Esophagus mucosa (tissue), 1 donor: ENCODE results near the gene DHRS1. TPM values are rescaled to one million over a fixed set of nuclear protein-coding genes. Genes with fewer than 3 reads are reported as not detected.

ENCODE experiments used
- ATAC-seq: fragments of 200-7000 bp; cut with Tn5 transposase; one replicate; pipeline ENCODE4 v1.9.1; 2020
- total RNA-seq: library from RNA; stranded (reverse); gene quantifications from one replicate; pipeline ENCODE4 v1.2.4, GENCODE V29; 2023
- donor health status: DM: yes; HTN: yes; CAD: no.

The DHRS1 gene
- total RNA-seq, 1 donor from 2014 or later = 110 TPM

DNA sequence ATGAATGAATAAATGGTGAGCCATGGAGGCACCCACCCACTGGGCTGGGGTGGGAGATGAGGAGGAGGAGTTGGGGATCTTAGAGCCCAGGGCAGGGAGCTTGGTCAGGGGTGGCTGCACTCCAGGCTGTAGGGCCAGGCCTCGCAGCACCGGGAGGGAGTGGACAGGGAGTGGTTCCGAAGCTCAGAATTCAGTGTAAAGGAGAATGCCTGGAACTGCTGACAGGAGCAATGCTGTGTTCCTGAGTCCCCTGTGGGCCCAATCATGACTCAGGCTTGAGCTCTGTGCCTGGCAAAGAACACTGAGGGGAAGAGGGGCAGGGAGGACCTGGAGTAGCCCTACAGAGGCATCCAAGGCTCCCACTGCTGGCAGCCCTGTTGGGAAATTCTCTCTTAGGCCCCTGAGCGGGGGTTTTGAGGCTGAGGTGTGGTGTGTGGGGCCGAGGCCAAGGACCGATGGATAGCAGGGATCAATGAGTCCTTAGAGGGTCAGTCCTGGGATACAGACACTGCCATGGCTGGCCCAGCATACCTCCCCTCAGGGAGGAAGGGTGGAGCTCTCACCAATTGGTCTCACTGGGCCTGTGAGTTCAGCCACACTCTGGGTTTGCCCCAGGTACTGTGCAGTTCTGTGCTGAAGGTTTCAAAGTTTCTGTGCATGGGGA is 18.7 kb downstream of the DHRS1 start:
- ATAC-seq = peak; percentile 60

DNA sequence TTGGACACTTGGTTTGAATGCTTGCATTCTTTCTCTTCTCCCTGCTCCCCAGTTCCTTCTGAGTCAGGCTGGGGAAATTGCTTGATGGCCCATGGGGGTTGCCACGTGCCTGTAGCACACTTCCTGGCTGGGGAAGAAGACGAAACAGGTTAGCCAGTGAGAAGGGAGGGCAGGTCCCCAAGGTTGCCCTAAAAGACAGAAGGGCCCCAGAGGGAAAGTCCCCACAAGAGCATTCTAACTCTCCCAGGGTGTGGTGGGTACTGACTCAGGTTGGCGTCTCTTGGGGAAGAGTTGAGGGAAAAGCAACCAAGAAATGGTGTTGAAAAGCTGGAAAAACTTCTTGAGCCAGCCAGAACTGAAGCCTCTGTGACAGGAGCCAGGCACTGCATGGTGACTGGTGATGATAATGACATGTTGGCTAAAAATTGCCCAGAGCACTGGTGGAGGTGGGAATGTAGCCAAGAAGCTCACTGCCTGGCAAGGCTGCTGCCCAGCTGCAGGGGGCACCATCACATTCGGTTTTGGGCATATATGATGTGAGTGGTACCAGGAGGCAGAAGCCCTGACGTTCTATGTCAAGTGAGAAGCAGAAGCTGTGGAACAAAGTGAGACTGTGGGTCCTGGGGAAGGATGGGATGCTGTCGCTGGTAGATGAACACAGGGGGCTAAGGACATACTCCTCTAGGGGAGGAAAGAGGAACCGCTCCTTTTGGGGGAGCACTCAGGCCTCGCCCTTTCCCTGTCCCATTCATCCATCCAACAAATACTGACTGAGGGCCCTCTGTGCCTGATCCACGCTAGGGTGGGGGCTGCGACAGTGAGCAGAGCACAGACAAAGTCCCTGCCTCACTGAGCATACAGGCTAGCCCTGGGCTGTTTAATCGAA is 20.0 kb downstream of the DHRS1 start:
- peak; percentile 87 for ATAC-seq

DNA sequence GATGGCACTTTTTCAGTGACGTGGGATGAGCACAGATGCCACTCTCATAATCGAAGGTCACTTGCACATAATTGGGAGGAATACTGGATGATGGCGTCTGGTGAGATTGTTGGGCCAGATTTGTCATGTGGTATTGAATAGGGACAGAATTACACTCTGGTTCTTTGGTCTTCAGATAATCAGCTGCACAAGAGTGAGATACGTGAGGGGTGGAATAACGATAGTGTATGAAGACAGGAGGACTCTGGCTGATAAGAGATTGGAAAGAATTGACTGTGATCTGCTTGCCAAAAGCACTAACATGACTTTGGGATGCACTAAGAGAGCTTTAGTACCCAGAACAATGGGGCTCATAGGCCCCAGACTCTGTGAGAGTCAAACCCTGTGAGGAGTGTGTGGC is 21.2 kb downstream of the DHRS1 start:
- ATAC-seq = no peak

DNA sequence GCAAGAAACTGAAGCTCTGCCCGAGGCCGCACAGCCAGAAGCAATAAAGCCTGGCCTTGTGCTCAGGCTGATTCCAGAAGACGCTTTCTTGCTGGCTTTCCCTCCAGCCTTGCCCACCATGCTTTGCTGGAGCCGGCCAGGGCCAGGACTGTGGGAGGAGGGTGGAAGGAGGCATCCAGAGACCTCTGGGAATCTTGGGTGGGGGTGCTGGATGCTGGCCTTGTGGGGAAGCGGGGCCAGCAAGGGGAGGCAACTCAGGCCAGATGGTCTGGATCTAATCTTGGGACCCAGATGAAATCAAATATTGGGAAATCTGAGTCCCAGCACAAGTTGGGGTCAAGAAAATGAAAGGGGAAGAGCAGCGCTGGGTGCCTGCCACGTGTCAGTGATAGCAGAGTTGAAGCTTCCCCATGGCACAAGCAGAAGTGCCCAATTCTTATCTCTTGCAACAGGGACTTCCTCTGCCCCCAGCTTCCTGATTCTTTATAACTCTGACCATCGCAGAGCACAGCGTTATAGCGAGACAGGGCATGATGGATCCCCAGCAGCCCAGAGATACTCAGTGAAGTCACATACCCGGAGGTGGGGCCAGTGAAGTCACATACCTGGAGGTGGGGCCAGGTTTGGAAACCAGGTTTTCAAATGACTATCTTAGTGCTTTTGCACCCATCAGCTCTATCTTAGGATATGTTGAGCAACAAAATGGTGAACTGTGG is 21.8 kb downstream of the DHRS1 start:
- no peak for ATAC-seq

DNA sequence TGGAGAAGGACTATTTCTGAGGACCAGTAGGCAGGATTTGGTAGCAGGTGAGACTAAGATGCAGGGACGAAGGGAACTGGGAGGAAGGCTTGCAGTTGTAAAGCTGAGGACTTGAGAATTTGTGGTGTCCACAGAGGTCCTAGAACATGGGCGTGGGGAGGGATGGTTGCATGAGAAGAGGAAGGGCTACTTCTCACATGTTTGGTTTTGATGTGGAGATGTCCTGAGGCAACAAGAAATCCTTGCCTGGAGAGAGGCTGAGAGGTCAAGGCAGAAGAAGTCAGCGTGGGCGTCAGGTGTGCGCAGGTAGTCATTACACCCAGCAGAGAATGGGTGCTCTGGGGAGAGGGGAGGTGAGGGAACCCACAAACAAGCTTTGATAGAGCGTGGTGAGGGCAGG is 22.5 kb downstream of the DHRS1 start:
- no peak for ATAC-seq

DNA sequence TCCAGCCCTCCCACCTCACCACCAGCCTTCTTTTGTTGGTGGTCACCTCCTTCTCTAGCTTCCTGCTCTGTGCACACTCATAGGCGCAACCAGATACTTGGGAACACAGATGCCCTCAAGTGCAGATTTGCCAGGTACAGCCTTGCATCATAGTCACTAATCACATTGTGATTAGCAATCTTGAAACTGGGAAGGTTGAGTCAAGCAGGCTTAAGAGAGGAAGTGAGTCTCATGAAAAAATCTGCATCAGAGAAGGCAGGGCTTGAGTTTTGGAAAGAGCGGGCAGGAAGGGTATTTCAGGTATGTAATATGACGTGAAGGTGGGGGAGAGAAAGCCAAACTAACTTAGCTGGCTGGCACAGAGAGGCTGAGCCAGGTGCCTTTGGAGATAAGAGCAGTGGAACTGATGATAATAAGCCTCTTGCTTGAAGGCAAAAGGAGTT is 25.5 kb downstream of the DHRS1 start:
- peak; percentile 73 for ATAC-seq

DNA sequence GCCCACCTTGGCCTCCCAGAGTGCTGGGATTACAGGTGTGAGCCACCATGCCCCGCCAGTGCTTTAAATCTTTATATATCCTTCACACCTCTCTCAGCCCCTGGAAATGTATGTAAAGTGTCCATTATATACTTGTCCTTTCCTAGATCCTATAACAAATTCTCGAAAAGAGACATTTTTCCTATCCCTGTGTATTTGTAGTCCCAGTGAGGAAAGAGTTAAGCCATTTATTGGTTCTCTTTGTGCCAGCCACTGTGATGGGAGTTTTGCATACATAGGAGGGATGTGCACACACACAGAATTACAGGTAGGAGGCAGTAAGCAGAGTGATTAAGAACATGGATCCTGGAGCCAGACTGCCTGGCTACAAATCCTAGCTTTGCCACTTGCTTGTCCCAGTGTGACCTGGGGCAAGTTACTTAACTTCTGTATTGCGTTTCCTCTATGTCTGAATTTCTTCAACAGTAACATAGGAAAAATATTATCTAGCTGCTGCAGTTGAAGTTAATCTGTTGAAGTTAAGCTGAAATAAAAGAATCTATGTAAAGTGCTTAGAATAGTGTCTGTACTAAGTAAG is 26.1 kb downstream of the DHRS1 start:
- ATAC-seq = peak; percentile 26

DNA sequence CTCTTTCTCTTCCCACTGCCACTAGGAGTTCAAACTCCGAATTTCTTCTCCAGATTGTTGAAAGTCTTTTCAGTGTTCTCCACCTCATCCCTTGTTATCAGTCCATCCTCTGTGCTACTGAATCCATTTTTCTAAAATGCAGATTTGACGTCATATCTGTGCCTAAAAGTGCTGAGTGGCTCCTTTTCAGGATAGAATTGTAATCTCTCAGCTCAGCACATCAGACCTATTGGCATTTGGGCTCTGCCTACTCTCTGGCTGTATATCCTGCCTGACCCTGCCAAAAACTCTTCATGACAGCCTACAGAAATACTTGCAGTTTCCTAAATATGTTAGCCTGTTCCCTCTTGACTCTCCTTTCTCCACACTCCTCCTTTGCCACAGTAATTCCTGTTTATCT is 27.1 kb downstream of the DHRS1 start:
- peak; percentile 11 for ATAC-seq

DNA sequence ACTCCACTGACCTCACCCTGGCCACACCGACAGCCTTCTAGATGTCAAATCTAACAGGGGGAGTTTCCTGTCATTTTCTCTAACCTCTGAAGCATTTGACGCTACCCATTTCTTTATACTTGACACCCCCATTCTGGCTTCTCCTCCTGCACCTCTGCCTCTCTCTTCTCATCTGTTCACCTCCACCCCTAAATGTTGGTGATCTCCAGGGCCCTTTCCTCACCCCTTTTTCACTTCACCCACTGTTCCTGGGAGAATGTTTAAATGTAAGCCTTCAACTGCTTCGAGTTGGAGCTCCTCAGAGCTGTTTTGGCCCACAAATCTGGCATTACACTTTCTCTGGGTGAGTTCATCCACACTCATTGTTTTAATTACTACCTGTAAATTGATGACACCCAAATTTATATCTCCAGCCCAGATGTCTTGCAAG is 27.7 kb downstream of the DHRS1 start:
- ATAC-seq = no peak

DNA sequence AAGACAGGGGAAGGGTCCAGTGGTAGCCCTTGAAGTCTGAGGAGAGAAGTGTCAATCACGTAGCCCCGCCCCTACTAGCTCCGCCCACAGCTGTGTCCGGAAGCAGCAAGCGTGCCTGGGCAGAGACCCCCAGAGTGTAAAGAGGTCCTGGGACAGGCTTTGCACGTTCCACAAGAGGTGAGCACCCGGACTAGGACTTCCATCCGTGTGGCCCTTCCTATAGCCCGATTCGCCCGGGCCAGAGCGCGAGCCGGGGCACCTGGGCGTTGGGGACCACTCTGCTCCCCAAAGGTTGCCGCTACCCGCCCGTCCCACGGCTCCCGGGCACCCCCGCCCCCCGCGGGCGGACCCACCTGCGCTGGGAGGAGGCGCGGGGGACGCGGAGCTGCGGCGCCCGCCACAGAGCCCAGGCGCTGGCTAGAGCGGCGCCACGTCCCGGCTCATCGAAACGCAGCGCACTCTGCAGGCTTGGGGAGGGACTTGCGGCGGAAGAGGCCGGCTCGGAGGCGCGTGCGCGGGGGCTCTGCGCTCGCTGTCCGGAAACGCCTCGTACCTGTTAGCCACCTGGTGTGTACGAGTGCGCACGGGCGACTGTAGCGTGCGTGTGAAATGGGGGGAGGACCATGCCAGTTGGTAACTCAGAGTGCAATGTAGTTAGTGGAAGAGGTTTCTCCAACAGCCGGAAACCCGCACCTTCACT is 28.3 kb downstream of the DHRS1 start, which contains the start of gene RABGGTA:
Gene RABGGTA (minus strand): TSS at position 464 of the 700 bp plus-strand sequence. CDS start 482 bp downstream, outside the sequence.
- peak; percentile 80 for ATAC-seq

DNA sequence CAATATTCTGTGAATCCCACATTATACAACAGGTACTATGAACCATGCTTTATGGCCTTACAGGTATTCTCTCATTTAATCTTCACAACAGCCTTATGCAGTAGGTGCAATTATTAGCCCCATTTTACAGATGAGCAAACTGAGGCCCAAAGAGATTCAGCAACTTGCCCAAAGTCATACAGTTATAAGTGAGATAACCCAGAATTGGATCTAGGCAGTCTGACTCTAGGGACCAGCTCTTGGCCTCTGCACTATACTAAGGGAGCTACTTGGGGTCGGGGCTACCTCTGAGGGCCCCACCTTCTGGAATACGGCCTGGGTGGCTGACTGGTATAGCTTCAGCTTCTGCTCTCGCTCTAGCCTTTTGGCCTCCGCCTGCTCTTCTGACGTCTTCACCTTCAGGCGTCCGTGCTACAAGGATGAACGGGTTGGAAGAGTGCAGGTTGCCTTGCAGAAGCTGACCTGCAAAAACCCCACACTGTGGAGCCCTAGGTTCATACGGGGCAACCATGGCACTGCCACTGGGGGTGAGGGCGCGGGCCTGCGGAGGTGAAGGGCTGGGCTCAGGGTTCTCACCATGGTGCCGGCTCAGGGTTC is 28.9 kb downstream of the DHRS1 start:
- ATAC-seq = no peak

DNA sequence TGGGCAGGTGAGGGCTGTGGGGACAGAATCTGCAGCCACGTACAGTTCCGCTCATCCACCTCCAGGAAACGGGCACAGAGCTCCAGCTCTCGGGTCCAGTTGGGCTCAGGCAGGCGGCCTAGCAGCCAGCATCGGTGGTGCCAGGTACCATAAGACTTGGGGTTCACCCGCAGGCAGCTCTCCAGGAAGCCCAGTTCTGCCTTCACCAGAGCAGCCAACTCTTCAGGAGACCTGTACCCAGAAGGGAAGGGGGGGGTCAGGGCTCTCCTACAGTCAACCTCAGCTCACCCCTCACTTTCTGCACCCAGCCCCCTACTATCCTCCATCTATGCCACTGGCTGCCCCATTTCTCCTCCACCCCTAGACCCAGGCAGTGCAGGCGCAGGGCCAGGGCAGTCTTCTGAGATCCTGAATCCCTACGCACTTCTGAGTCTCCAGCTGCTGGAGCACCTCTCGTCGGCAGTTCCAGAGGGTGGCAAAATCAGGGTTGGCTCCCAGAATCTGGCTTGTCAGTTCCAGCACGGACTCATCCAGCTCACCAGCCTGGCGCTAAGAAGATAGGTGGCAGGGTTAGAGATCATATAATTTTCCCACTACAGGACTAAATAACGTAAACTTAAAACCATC is 29.6 kb downstream of the DHRS1 start:
- no peak for ATAC-seq

DNA sequence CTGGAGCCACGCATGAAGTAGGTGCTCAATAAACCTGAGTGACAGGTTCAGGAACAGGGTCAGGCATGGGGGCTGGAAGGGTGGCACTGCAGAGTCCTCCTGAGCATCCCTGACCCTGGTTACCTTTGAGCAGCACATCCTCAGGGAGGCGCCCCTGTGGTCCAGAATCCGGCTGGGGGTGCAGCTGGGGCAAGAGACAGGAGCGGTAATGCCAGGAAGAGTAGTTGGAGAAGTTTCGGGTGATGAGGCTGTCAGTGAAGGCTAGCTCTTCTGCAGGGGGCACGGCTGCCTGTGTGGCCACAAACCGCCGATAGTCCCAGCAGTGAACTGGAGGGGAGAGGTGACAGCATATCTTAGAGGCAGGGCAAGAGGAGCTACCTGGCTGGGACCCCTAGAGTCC is 30.2 kb downstream of the DHRS1 start:
- no peak for ATAC-seq

DNA sequence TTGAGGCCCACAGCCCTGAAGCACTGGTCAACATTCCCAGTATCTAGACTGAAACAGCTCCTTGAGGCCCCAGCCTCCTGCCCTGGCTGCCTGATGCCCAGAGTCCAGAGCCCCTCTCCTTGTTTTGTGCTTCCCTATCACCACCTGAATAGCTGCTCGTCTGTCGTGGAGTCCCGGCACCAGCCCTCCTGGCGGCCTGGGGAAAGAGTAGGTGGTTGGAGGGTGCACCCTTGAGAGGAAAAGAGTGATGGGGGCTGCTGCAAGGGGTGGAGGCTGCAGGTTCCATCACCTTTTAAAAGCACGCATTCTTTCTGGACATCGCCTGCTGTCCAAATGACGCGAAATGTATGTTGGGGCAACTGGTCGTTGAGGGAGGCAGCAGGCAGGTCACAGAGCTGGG is 31.4 kb downstream of the DHRS1 start:
- ATAC-seq = no peak

DNA sequence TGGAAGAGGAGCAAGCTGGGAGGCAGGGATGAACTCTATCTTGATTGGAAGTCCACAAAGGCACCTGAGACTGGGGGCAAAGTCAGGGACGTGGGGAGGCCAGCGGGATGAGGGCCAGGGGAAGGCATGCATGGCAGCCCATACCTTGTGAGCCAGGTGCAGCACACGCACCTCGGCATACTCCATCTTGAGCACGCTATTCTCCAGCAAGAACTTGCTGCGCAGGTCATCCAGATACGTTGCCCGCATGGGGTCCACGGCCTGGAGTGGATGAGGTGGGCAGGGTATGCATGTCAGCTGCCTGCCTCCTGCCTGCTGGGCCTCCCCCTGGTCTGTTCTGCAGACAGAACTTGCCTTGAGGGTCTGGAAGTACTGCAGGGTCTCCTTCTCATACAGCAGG is 32.1 kb downstream of the DHRS1 start:
- ATAC-seq = no peak

DNA sequence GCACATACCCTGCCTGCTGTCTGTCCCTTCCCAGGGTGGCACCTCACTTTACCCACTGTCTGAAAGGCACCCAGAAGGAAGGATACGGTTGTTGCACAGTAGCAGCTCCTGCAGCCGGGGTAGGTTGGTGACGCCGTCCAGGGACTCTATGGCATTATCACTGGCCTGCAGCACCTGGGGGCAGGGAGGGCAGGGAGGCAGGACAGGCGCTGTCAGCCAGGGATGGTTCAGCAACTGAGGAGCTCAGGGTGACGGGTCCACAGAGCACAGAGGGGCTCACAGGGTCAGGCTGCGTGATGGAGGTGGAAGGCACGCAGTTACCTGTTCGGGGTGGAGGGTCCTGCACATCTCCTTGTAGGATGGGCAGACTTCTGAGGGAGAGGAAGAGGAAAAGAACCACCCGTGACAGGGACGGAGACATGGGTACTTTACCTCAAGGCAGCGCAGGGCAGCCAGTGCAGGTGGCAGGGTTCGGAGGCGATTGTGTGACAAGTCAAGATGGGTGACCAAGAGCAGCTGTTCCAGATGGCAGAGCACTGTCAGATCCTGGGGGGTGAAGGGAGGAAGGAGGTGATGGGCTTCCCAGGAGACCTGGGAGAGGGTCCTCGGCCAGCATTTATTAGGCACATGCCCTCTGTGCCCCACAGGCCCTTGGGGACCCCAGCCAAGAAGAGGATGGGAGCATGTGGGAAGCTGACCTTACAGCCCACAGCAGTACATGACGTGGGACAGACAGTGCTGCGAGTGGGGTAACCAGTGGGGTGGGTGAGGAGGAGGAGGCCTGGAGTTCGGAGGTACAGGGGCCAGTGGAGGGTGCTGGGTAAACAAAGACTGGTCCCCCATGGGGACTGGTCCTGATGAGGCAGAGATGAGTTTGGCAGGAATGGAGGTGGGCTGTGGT is 33.0 kb downstream of the DHRS1 start:
- ATAC-seq = no peak

DNA sequence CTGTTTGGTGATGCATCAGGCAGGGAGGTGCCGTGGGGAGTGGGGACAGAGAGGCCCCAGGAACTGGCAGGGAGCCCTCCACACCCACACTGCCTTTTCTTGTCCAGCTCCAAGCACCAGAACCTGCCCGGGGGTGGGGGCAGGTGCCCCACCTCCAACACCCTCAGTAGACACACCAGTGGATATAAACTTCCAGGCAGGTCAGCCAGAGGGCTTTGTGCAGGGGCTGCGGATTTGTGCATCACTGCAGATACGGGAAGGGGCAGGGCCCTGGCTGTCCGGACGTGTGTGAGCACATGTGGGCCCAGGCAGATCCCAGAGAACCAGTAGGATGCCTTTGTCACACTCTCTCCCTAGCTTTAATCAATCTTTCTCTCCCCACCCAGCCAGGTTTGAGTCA is 35.3 kb downstream of the DHRS1 start:
- ATAC-seq = peak; percentile 77

DNA sequence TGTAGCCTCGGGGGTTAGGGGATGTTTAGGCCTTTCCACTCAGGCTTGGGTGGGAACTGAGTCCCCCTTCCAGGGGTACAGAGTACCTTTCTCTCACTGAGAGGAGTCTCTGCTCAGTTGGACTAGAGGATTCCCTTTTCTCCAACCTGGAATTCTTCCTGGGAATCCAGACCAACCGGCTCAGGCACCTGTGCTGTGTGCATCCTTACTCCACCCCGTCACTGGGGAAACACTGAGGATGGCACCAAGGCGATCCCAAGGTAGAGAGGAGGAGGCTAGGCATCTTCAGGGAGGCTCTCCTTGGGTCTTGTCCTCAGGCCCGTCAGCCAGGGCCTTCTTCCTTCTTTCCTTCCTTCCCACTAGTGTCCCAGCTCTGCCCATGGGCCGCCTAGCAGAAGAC is 35.7 kb downstream of the DHRS1 start:
- peak; percentile 25 for ATAC-seq

DNA sequence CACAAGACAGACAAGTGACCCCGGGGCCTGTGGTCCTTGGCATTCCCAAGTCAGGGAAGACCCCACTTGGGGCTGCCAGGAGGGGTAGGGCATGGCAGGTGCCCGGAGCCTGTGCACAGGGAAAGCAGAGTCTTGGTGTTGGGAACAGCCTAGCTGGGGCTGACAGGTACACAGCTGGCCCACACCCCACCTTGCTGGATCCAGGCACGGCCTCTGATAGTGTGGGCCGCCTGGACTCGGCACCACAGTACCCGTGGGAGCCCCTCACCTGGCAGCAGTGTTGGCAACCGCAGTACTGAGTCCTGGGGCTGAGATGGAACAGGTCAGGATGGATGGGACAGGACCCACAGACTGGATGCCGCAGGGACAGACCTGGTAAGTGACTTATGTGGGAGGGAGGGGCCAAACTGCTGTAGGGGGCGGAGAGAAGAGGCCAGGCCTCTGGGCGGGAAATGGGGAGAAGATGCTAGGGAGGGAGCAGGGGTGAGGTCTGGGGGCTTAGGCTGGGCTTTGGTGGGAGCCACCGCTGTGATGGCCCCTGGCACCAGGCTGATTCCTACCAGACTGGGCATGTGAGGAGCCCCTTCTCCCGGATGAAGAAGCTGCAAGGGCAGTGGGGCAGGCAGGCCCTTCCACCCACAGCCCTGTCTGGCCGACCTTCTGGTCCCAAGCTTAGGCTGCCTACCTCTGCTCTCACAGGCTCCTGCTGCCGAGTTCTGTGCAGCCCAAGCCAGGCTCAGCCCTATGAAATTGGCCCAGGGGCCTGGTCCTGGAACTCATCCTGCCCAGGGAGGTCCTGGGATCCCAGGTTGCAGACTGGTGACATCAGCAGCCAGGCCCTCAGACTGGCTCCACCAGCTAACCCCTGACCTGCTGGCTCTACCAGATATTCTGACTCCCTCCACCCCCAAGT is 36.5 kb downstream of the DHRS1 start, which contains the start of gene TGM1:
Gene TGM1 (minus strand): TSS at position 357 of the 913 bp plus-strand sequence. CDS start 825 bp downstream, outside the sequence.
- peak; percentile 45 for ATAC-seq
